Measurements from ENCODE around the gene DSC3. TPM values are rescaled to one million over a fixed set of nuclear protein-coding genes. Genes with fewer than 3 reads are reported as not detected.

Gene DSC3
- total and polyA plus RNA-seq, 9 of the 15 experiments (the other 6 are each of a cell fraction or from before 2014, with no cell fraction given), result 0.01 to 0.40 (median 0.07) TPM

GRCh38 chr18:31049189-31049588 lies 6.6 kb upstream of the DSC3 start (continued):
- TF ChIP-seq, protein P1, sequence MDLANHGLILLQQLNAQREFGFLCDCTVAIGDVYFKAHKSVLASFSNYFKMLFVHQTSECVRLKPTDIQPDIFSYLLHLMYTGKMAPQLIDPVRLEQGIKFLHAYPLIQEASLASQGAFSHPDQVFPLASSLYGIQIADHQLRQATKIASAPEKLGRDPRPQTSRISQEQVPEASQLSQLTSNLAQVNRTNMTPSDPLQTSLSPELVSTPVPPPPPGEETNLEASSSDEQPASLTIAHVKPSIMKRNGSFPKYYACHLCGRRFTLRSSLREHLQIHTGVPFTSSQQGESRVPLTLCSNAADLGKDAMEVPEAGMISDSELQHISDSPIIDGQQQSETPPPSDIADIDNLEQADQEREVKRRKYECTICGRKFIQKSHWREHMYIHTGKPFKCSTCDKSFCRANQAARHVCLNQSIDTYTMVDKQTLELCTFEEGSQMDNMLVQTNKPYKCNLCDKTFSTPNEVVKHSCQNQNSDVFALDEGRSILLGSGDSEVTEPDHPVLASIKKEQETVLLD (IDR thresholded peaks at IDR 0.05), result no peak
- TF ChIP-seq, protein P2, sequence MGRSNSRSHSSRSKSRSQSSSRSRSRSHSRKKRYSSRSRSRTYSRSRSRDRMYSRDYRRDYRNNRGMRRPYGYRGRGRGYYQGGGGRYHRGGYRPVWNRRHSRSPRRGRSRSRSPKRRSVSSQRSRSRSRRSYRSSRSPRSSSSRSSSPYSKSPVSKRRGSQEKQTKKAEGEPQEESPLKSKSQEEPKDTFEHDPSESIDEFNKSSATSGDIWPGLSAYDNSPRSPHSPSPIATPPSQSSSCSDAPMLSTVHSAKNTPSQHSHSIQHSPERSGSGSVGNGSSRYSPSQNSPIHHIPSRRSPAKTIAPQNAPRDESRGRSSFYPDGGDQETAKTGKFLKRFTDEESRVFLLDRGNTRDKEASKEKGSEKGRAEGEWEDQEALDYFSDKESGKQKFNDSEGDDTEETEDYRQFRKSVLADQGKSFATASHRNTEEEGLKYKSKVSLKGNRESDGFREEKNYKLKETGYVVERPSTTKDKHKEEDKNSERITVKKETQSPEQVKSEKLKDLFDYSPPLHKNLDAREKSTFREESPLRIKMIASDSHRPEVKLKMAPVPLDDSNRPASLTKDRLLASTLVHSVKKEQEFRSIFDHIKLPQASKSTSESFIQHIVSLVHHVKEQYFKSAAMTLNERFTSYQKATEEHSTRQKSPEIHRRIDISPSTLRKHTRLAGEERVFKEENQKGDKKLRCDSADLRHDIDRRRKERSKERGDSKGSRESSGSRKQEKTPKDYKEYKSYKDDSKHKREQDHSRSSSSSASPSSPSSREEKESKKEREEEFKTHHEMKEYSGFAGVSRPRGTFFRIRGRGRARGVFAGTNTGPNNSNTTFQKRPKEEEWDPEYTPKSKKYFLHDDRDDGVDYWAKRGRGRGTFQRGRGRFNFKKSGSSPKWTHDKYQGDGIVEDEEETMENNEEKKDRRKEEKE (IDR thresholded peaks at IDR 0.05; ENCODE audit: borderline replicate concordance in 1 of 2, control insufficient read depth in 1 of 2, low read depth in 2 of 2, low read length in 1 of 2), result no peak
- TF ChIP-seq RBM14 (IDR thresholded peaks at IDR 0.05; ENCODE audit: borderline replicate concordance, insufficient read depth, low read depth, low read length) (no peak), TSC22D4 (tag; IDR thresholded peaks at IDR 0.05) (no peak), SMAD2 (IDR thresholded peaks at IDR 0.05; ENCODE audit: low read depth, low read length) (no peak), KDM1A (IDR thresholded peaks at IDR 0.05) (no peak; a peak in 1 of 4 replicates), PCBP2 (IDR thresholded peaks at IDR 0.05; ENCODE audit: low read depth, low read length, poor library complexity, severe bottlenecking) (no peak), HDAC2 (IDR thresholded peaks at IDR 0.05) (no peak), SNIP1 (IDR thresholded peaks at IDR 0.05; ENCODE audit: low read depth) (no peak), HMGXB4 (CRISPR knock-in tag; IDR thresholded peaks at IDR 0.05) (no peak), ZSCAN29 (IDR thresholded peaks at IDR 0.05) (no peak), THRA (IDR thresholded peaks at IDR 0.05) (no peak), ZBTB7A (IDR thresholded peaks at IDR 0.05; ENCODE audit: borderline replicate concordance, control insufficient read depth, low read depth, low read length) (no peak), HEY1 (CRISPR knock-in tag; IDR thresholded peaks at IDR 0.05; ENCODE audit: borderline replicate concordance) (no peak), MEF2D (tag; conservative IDR thresholded peaks at IDR 0.05; ENCODE audit: low read depth) (no peak), SMARCC2 (IDR thresholded peaks at IDR 0.05; ENCODE audit: low read depth) (no peak), ZNF780A (CRISPR knock-in tag; IDR thresholded peaks at IDR 0.05) (no peak), ARID1B (IDR thresholded peaks at IDR 0.05) (peak; percentile 34; the same call in 1 of the 2 replicates), MAFF (IDR thresholded peaks at IDR 0.05; ENCODE audit: low read length) (peak; percentile 72), FOXA3 (CRISPR knock-in tag; conservative IDR thresholded peaks at IDR 0.05 in 1 of 2, IDR thresholded peaks at IDR 0.05 in 1 of 2) (no peak), SUPT5H (IDR thresholded peaks at IDR 0.05) (no peak), ZNF146 (CRISPR knock-in tag; IDR thresholded peaks at IDR 0.05; ENCODE audit: unreplicated experiment) (no peak)
